ENCODE measurements around the gene SORCS3. TPM values are rescaled to one million over a fixed set of nuclear protein-coding genes. Genes with fewer than 3 reads are reported as not detected.

Gene SORCS3
- total RNA-seq, 4 donors from 2014 or later: 0.12 to 0.32 (median 0.15) TPM; not detected in 1

GRCh38 chr10:105161767-105162166 is 520.7 kb downstream of the SORCS3 start:
- no peak overlapping the region for H3K4me3 ChIP-seq (ENCODE audit: low read depth, poor library complexity, severe bottlenecking)
- DNase-seq (ENCODE audit: low spot score in 2 of 2): no peak
- intact Hi-C loops (cut with DNase I; ENCODE audit: low total_unique reads): no loop called here
- 54 to 55% methylated on average over 4 of the region's 4 CpGs for WGBS, 2 donors
- no peak for TF ChIP-seq CTCF (IDR thresholded peaks at IDR 0.05)
- TF ChIP-seq POLR2A (IDR thresholded peaks at IDR 0.05): no peak

GRCh38 chr10:105170521-105170920 is 529.4 kb downstream of the SORCS3 start:
- 64 to 67% methylated on average over 1 of the region's 1 CpG for WGBS, 2 donors
- no peak for DNase-seq (ENCODE audit: low spot score in 2 of 2)
- no peak overlapping the region for H3K4me3 ChIP-seq (ENCODE audit: low read depth, poor library complexity, severe bottlenecking)
- TF ChIP-seq CTCF (IDR thresholded peaks at IDR 0.05) (no peak), POLR2A (IDR thresholded peaks at IDR 0.05) (no peak)
- intact Hi-C loops (cut with DNase I; ENCODE audit: low total_unique reads): no loop called here

- intact Hi-C loops (cut with DNase I; ENCODE audit: low total_unique reads): no loop called here
- no peak for DNase-seq (ENCODE audit: low spot score in 2 of 2)
- 61 to 67% methylated on average over 3 of the region's 3 CpGs for WGBS, 2 donors
- H3K4me3 ChIP-seq (ENCODE audit: low read depth, poor library complexity, severe bottlenecking): no peak overlapping the region
- TF ChIP-seq POLR2A (IDR thresholded peaks at IDR 0.05) (no peak), CTCF (IDR thresholded peaks at IDR 0.05) (no peak)
These were observed 530.9 kb downstream of the SORCS3 start for GRCh38 chr10:105171945-105172344.

GRCh38 chr10:105181626-105182025 is 540.5 kb downstream of the SORCS3 start:
- no peak for DNase-seq (ENCODE audit: low spot score in 2 of 2)
- no peak overlapping the region for H3K4me3 ChIP-seq (ENCODE audit: low read depth, poor library complexity, severe bottlenecking)
- no peak for TF ChIP-seq POLR2A (IDR thresholded peaks at IDR 0.05)
- no peak for TF ChIP-seq CTCF (IDR thresholded peaks at IDR 0.05)
- intact Hi-C loops (cut with DNase I; ENCODE audit: low total_unique reads): no loop called here

GRCh38 chr10:105183536-105183935 is 542.4 kb downstream of the SORCS3 start:
- intact Hi-C loops (cut with DNase I; ENCODE audit: low total_unique reads): no loop called here
- H3K4me3 ChIP-seq (ENCODE audit: low read depth, poor library complexity, severe bottlenecking): no peak overlapping the region
- 81 to 94% methylated on average over 4 of the region's 4 CpGs for WGBS, 2 donors
- no peak for TF ChIP-seq POLR2A (IDR thresholded peaks at IDR 0.05)
- no peak for TF ChIP-seq CTCF (IDR thresholded peaks at IDR 0.05)
- no peak for DNase-seq (ENCODE audit: low spot score in 2 of 2)

GRCh38 chr10:105185161-105185560 is 544.1 kb downstream of the SORCS3 start:
- no peak for DNase-seq (ENCODE audit: low spot score in 2 of 2)
- intact Hi-C loops (cut with DNase I; ENCODE audit: low total_unique reads): no loop called here
- no peak overlapping the region for H3K4me3 ChIP-seq (ENCODE audit: low read depth, poor library complexity, severe bottlenecking)
- no peak for TF ChIP-seq CTCF (IDR thresholded peaks at IDR 0.05)
- no peak for TF ChIP-seq POLR2A (IDR thresholded peaks at IDR 0.05)
- WGBS, 2 donors: 55 to 71% methylated on average over 4 of the region's 4 CpGs

All from lower leg skin (tissue), 4 donors.